IMR-90 (cell line): ENCODE data around the gene METTL4. TPM values are rescaled to one million over a fixed set of nuclear protein-coding genes. Genes with fewer than 3 reads are reported as not detected.

Source experiments
- ATAC-seq: fragments of 200-7000 bp; cut with Tn5 transposase; 2 replicates; pipeline ENCODE4 v1.9.1; 2020; ENCODE audit warnings: low read depth, mild to moderate bottlenecking, moderate library complexity
- BruUV-seq: library from RNA; stranded (reverse); fragments of 400-500 nt; replicated peaks from 2 replicates; lab custom pipeline; 2021; lab: Mats Ljungman, UMichigan
- CTCF ChIA-PET: fragments of 300-600 bp; formaldehyde crosslinking; extraction: SDS; loops from one replicate; lab custom pipeline; 2021; ENCODE audit warnings: antibody characterized with exemption; lab: Yijun Ruan, JAX
- POLR2A ChIA-PET: fragments of 300-600 bp; sonication (Branson Sonifier 250); formaldehyde crosslinking; loops from one replicate; lab custom pipeline; 2022; ENCODE audit warnings: antibody characterized with exemption; ENCODE audit not compliant: unreplicated experiment; lab: Charles Lee
- DNase-seq: peaks from one replicate; pipeline ENCODE4 v3.0.0; 2013
- H2AFZ ChIP-seq: replicated peaks from 2 replicates; pipeline ENCODE3; 2013; ENCODE audit warnings: low read length, mild to moderate bottlenecking; ENCODE audit not compliant: poor library complexity
- H2AK5ac ChIP-seq: 2 replicates; pipeline ENCODE4 v1.6.1; 2013; ENCODE audit warnings: low read depth, low read length, inconsistent platforms
- H2AK9ac ChIP-seq: replicated peaks from 2 replicates; pipeline ENCODE3; 2013; ENCODE audit warnings: mild to moderate bottlenecking, low read depth, low read length, moderate library complexity; ENCODE audit not compliant: poor library complexity
- H2BK120ac ChIP-seq: 2 replicates; pipeline ENCODE4 v1.6.1; 2013; ENCODE audit warnings: low read depth, low read length, inconsistent platforms
- H2BK15ac ChIP-seq: 3 replicates; pipeline ENCODE4 v1.6.1; 2013; ENCODE audit warnings: low read depth, low read length, inconsistent platforms
- H2BK20ac ChIP-seq: 2 replicates; pipeline ENCODE4 v1.6.1; 2013; ENCODE audit warnings: low read depth, mild to moderate bottlenecking, inconsistent platforms, low read length, moderate library complexity
- H2BK5ac ChIP-seq: 2 replicates; pipeline ENCODE4 v1.6.1; 2013; ENCODE audit warnings: mild to moderate bottlenecking, low read depth, low read length, inconsistent platforms; ENCODE audit not compliant: poor library complexity, severe bottlenecking
- H3K14ac ChIP-seq: replicated peaks from 2 replicates; pipeline ENCODE4 v1.6.1; 2013; ENCODE audit warnings: low read depth, low read length, inconsistent platforms
- H3K18ac ChIP-seq: 2 replicates; pipeline ENCODE4 v1.6.1; 2013; ENCODE audit warnings: low read depth, low read length, control low read depth
- H3K23ac ChIP-seq: 2 replicates; pipeline ENCODE4 v1.6.1; 2013; ENCODE audit warnings: low read depth, low read length, inconsistent platforms
- H3K27ac ChIP-seq: 2 replicates; pipeline ENCODE4 v1.5.1; 2013; ENCODE audit warnings: mild to moderate bottlenecking, control low read depth, low read length; ENCODE audit not compliant: insufficient read depth
- H3K27me3 ChIP-seq: 2 replicates; pipeline ENCODE4 v1.6.1; 2013; ENCODE audit warnings: low read length; ENCODE audit not compliant: control insufficient read depth, insufficient read depth
- H3K36me3 ChIP-seq: 2 replicates; pipeline ENCODE4 v1.6.1; 2013; ENCODE audit warnings: low read length, mixed read lengths; ENCODE audit not compliant: control insufficient read depth, insufficient read depth
- H3K4ac ChIP-seq: 2 replicates; pipeline ENCODE4 v1.6.1; 2013; ENCODE audit warnings: low read depth, low read length, inconsistent platforms
- H3K4me1 ChIP-seq: 2 replicates; pipeline ENCODE4 v1.6.1; 2013; ENCODE audit warnings: low read length, mixed read lengths; ENCODE audit not compliant: control insufficient read depth, insufficient read depth
- H3K4me2 ChIP-seq: 2 replicates; pipeline ENCODE4 v1.6.1; 2013; ENCODE audit warnings: low read depth, mild to moderate bottlenecking, control low read depth, low read length, moderate library complexity
- H3K4me3 ChIP-seq: 2 replicates; pipeline ENCODE4 v1.5.1; 2013; ENCODE audit warnings: low read depth, mild to moderate bottlenecking, control low read depth, low read length, moderate library complexity; ENCODE audit not compliant: insufficient read depth
- H3K56ac ChIP-seq: 2 replicates; pipeline ENCODE4 v1.6.1; 2013; ENCODE audit warnings: low read length, inconsistent platforms; ENCODE audit not compliant: insufficient read depth; ENCODE audit errors: extremely low read depth
- H3K79me1 ChIP-seq, 2 experiments: 2 replicates each; pipeline ENCODE4 v1.6.1; 2013; ENCODE audit warnings: low read length in 2 of 2, inconsistent platforms in 1 of 2, low read depth in 1 of 2
- H3K9ac ChIP-seq: 2 replicates; pipeline ENCODE4 v1.6.1; 2013; ENCODE audit warnings: low read depth, low read length, control low read depth
- H3K9me1 ChIP-seq: 2 replicates; pipeline ENCODE4 v1.6.1; 2013; ENCODE audit warnings: low read length, inconsistent platforms; ENCODE audit not compliant: insufficient read depth
- H3K9me3 ChIP-seq: 2 replicates; pipeline ENCODE4 v1.6.1; 2013; ENCODE audit warnings: low read length; ENCODE audit not compliant: control insufficient read depth, insufficient read depth
- H4K20me1 ChIP-seq: 2 replicates; pipeline ENCODE4 v1.6.1; 2013; ENCODE audit warnings: low read length, inconsistent platforms; ENCODE audit not compliant: insufficient read depth
- H4K5ac ChIP-seq: 2 replicates; pipeline ENCODE4 v1.6.1; 2013; ENCODE audit warnings: mild to moderate bottlenecking, low read depth, low read length, control low read depth
- H4K8ac ChIP-seq, 2 experiments: 2 replicates each; pipeline ENCODE4 v1.6.1; 2013; ENCODE audit warnings: low read depth in 2 of 2, low read length in 2 of 2, control low read depth in 1 of 2, inconsistent platforms in 1 of 2
- H4K91ac ChIP-seq: 2 replicates; pipeline ENCODE4 v1.6.1; 2013; ENCODE audit warnings: low read depth, low read length, inconsistent platforms; ENCODE audit not compliant: insufficient read depth
- BHLHE40 ChIP-seq: fragments of 150-350 bp; IDR thresholded peaks from 2 replicates; pipeline ENCODE4 v1.6.1; 2016; ENCODE audit warnings: mild to moderate bottlenecking, low read depth, low read length
- CEBPB ChIP-seq: IDR thresholded peaks from 2 replicates; pipeline ENCODE4 v1.6.1; 2012; ENCODE audit warnings: low read depth, low read length, improper control_type of control experiment
- CHD1 ChIP-seq: IDR thresholded peaks from 2 replicates; pipeline ENCODE4 v1.6.1; 2012; ENCODE audit warnings: low read depth, low read length, improper control_type of control experiment
- CTCF ChIP-seq: conservative IDR thresholded peaks from 2 replicates; pipeline ENCODE4 v1.5.1; 2012; ENCODE audit warnings: mild to moderate bottlenecking, low read depth, low read length, improper control_type of control experiment
- ELK1 ChIP-seq: fragments of 150-350 bp; IDR thresholded peaks from 2 replicates; pipeline ENCODE4 v1.6.1; 2016; ENCODE audit warnings: low read depth, mild to moderate bottlenecking, low read length, moderate library complexity, borderline replicate concordance
- FOS ChIP-seq: fragments of 150-350 bp; IDR thresholded peaks from 2 replicates; pipeline ENCODE4 v1.6.1; 2016; ENCODE audit warnings: low read depth, low read length
- MAFK ChIP-seq: IDR thresholded peaks from 2 replicates; pipeline ENCODE4 v1.6.1; 2012; ENCODE audit warnings: low read depth, low read length, improper control_type of control experiment
- MAZ ChIP-seq: IDR thresholded peaks from 2 replicates; pipeline ENCODE4 v1.6.1; 2012; ENCODE audit warnings: low read depth, mild to moderate bottlenecking, low read length, improper control_type of control experiment, moderate library complexity, borderline replicate concordance
- MXI1 ChIP-seq: IDR thresholded peaks from 2 replicates; pipeline ENCODE4 v1.6.1; 2012; ENCODE audit warnings: low read depth, mild to moderate bottlenecking, low read length, moderate library complexity, borderline replicate concordance
- NFE2L2 ChIP-seq: fragments of 150-350 bp; IDR thresholded peaks from 2 replicates; pipeline ENCODE4 v1.6.1; 2016; ENCODE audit warnings: low read depth, mild to moderate bottlenecking, low read length
- POLR2A ChIP-seq: IDR thresholded peaks from 2 replicates; pipeline ENCODE4 v1.6.1; 2012; ENCODE audit warnings: mild to moderate bottlenecking, low read depth, low read length
- RAD21 ChIP-seq: IDR thresholded peaks from 2 replicates; pipeline ENCODE4 v1.6.1; 2012; ENCODE audit warnings: low read length, improper control_type of control experiment
- RCOR1 ChIP-seq: IDR thresholded peaks from 2 replicates; pipeline ENCODE4 v1.6.1; 2012; ENCODE audit warnings: mild to moderate bottlenecking, low read length, improper control_type of control experiment; ENCODE audit not compliant: insufficient replicate concordance
- RFX5 ChIP-seq: IDR thresholded peaks from 2 replicates; pipeline ENCODE4 v1.8.0; 2012; ENCODE audit warnings: low read depth, mild to moderate bottlenecking, low read length, moderate library complexity
- SMC3 ChIP-seq: fragments of 150-350 bp; IDR thresholded peaks from 2 replicates; pipeline ENCODE4 v1.6.1; 2016; ENCODE audit warnings: low read depth, mild to moderate bottlenecking, antibody characterized with exemption, low read length, moderate library complexity
- USF2 ChIP-seq: fragments of 150-350 bp; IDR thresholded peaks from 2 replicates; pipeline ENCODE4 v1.6.1; 2017; ENCODE audit warnings: mild to moderate bottlenecking, antibody characterized with exemption, low read length, low read depth
- WGBS, 2 experiments: methylation state at CpG; one replicate each; pipeline versions ENCODE4 v1.1.5 to v1.1.7; 2013; ENCODE audit warnings: missing lambda C conversion rate in 2 of 2; ENCODE audit not compliant: insufficient read length in 1 of 2; ENCODE audit errors: extremely low coverage in 2 of 2; 5-methylcytosine and 5-hydroxymethylcytosine counted together
- dilution Hi-C: fragments of 300-500 bp; cut with HindIII; formaldehyde crosslinking; loops from one replicate; pipeline ENCODE4 v1.14.3; 2018; ENCODE audit warnings: low sequenced_read_pairs; ENCODE audit not compliant: unreplicated experiment
- in situ Hi-C: fragments of 300-500 bp; cut with MboI; formaldehyde crosslinking; loops from 3 replicates; pipeline ENCODE4 v1.14.3; 2019; ENCODE audit warnings: low sequenced_read_pairs, inconsistent platforms, mixed read lengths
- intact Hi-C: fragments of 100-400 bp; cut with micrococcal nuclease; formaldehyde crosslinking; loops from 2 replicates; pipeline ENCODE4 v1.10.0; 2022
- polyA plus RNA-seq, 3 experiments: library from polyadenylated mRNA; depleted of rRNA; stranded (reverse); fragments of >200 nt; gene quantifications; 2 replicates each; pipeline ENCODE4 v1.2.3, GENCODE V29; 2012; ENCODE audit warnings: low replicate concordance in 1 of 3
- total RNA-seq: library from RNA; depleted of rRNA; stranded (reverse); fragments of >200 nt; gene quantifications from 2 replicates; pipeline ENCODE4 v1.2.3, GENCODE V29; 2012

METTL4 gene
- total and polyA plus RNA-seq, 2 of the 4 experiments (the other 2 are of a cell fraction) = 4.9 to 5.4 TPM

- no peak overlapping the region for H3K27ac ChIP-seq
- no peak overlapping the region for H3K18ac ChIP-seq
- H2BK5ac ChIP-seq = no peak overlapping the region
- H3K9me1 ChIP-seq = no peaks in the 10 kb centered on the region
- no peak overlapping the region for H3K4ac ChIP-seq
- CTCF ChIA-PET = no interaction called here
- H2BK120ac ChIP-seq = no peak overlapping the region
- no CpG with 5 or more reads among the region's 5 CpGs for WGBS, 2 experiments
- no peak overlapping the region for H3K9ac ChIP-seq
- no peak overlapping the region for H3K56ac ChIP-seq
- H2BK20ac ChIP-seq = no peak overlapping the region
- H4K8ac ChIP-seq = no peak overlapping the region
- BruUV-seq = no TSS peak
- H2AK9ac ChIP-seq = no peak overlapping the region
- no peak overlapping the region for H3K14ac ChIP-seq
- POLR2A ChIA-PET = no interaction called here
- no peaks in the 10 kb centered on the region for H3K27me3 ChIP-seq
- peaks cover 3% of the 10 kb centered on the region for H3K36me3 ChIP-seq
- TF ChIP-seq RAD21 (no peak), CEBPB (no peak), NFE2L2 (no peak), MAFK (no peak), CHD1 (no peak), POLR2A (no peak), BHLHE40 (no peak), RFX5 (no peak), FOS (no peak), CTCF (no peak), ELK1 (no peak), RCOR1 (no peak), USF2 (no peak), MXI1 (no peak), MAZ (no peak), SMC3 (no peak)
- H3K9me3 ChIP-seq = no peaks in the 10 kb centered on the region
- H3K4me3 ChIP-seq = no peak overlapping the region
- no peak overlapping the region for H3K4me2 ChIP-seq
- no peak overlapping the region for H2AFZ ChIP-seq
- H3K23ac ChIP-seq = no peak overlapping the region
- H4K5ac ChIP-seq = no peak overlapping the region
- dilution Hi-C loops (no loop called here), intact Hi-C loops (no loop called here), in situ Hi-C loops (no loop called here)
- H4K20me1 ChIP-seq = no peaks in the 10 kb centered on the region
- ATAC-seq (no peak), DNase-seq (no peak)
- H4K91ac ChIP-seq = no peak overlapping the region
- no peak overlapping the region for H2BK15ac ChIP-seq
- no peak overlapping the region for H2AK5ac ChIP-seq
- 0 out of 2 replicates have a peak, but pooled peaks cover 3% of the 10 kb centered on the region for H3K4me1 ChIP-seq
- H3K79me1 ChIP-seq = peaks cover 0 to 6% of the 10 kb centered on the region in 2 experiments; a peak in 1 of 4 replicates
Measured at GRCh38 chr18:2610549-2610948, 39.2 kb upstream of the METTL4 start.
